ENCODE measurements around the gene ITPRIP.

- no peak for TF ChIP-seq CTCF (IDR thresholded peaks at IDR 0.05; ENCODE audit: poor library complexity)
- no peak for TF ChIP-seq EZH2 (IDR thresholded peaks at IDR 0.05; ENCODE audit: borderline replicate concordance)
- TF ChIP-seq EZH2phosphoT487 (IDR thresholded peaks at IDR 0.05; ENCODE audit: low read depth, severe bottlenecking, unreplicated experiment): no peak
These were observed 23.4 kb downstream of the ITPRIP start for GRCh38 chr10:104314591-104315485.
